SH-SY5Y (cell line): ENCODE results near the gene BANP.

Experiments
- GATA2 ChIP-seq: IDR thresholded peaks from 2 replicates; pipeline ENCODE4 v1.6.1; 2011; ENCODE audit warnings: mild to moderate bottlenecking, low read depth, low read length
- GATA3 ChIP-seq: IDR thresholded peaks from 2 replicates; pipeline ENCODE4 v1.6.1; 2011; ENCODE audit warnings: low read depth, mild to moderate bottlenecking, low read length, moderate library complexity

Gene BANP

DNA sequence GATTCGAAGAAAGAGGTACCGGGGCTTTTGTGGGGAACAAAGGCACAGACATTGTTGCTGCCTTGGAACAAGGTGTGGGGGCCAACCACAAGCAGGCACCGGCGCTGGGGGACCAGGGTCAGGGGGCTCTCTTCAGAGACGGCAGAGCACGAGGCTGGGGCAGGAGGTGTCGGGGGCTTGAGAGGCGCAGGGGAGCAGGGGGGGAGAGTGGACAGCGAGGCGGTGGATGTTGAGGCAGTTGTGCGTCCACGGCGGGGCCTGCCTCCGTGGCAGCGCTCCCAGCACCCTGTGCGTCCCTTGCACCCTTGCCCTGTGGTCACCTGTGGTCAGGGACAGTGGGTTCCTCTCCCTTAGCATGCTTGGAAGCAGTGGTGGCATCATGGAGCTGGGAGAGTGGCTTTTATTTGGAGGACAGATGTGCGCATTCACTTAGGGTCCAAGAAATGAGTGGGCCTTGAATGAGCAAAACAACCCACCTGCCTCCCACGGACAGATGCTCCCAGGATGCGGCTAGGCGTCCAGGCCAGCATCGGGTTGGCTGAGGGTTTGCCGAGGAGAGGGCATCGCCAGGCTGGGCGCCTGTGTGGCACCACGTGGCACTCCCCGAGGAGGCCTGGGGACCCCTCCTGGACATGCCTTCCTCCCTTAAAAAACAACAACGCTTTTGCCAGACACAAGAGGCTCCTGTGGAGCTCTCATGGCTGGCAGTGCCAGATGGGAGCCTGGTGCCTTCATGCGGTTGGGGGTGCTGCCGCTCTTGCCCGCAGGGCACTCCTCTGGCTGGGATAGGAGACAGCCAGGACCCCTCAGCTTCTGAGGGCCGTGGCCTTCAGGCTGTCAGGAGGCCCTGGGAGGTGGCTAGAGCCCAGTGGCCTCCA is 113.0 kb downstream of the BANP start:
- TF ChIP-seq GATA2 (no peak), GATA3 (no peak)

DNA sequence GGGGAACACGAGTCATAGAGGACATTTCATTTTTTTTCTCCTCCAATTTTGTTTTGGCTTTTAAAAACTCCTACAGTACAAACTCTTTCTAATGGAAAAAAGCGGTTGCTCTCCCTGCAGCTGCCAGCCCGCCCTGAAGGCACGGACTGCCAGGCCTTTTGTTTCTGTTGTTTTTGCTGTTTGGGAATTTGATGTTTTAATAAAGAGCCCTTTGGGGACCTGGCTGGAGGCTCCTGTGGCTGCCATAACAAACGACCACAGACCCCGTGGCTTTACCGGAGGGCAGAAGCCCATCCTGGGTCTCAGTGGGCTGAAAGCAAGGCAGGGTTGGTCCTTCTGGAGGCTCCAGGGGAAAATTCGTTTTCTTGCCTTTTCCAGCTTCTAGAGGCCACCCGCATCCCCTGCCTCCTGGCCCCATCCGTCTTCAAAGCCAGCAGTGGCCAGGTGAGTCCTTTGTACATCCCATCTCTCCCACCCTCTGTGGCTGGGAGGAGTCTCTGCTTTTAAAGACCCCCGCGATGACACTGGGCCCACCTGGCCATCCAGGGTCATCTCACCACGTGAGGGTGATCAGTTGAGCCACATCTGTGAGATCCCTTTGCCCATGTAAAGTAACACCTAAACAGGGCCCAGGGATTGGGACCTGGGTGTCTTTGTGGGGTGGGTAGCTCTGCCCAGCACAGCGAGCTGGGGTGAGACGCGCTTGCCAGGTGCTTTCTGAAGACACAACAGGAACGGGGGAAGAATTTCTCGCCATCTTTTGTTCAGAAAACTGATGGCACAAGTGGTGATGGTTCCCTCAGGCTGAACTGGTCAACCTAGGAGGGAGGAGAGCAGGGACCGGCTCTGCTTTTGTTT is 113.9 kb downstream of the BANP start:
- TF ChIP-seq GATA3, result no peak
- no peak for TF ChIP-seq GATA2

DNA sequence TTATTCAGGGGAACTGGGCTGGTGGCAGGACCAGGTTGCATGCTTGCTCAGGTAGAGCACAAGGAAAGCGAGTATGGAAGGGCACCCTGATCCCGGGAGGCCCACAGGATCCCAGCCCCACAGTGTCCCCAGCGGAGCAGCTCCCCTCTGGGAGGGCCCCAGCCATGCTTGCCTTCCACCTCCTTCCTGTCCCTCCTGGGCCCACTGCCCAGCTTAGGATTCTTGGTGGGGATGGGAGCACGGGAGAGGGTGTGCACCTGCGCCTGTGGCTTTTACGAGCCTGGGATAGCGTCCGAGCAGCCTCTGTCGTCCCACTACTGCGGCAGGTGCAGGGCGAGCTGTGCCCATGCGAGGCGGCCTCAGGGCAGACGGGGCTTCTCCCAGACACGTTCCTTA is 114.5 kb downstream of the BANP start:
- TF ChIP-seq GATA2, result no peak
- no peak for TF ChIP-seq GATA3

DNA sequence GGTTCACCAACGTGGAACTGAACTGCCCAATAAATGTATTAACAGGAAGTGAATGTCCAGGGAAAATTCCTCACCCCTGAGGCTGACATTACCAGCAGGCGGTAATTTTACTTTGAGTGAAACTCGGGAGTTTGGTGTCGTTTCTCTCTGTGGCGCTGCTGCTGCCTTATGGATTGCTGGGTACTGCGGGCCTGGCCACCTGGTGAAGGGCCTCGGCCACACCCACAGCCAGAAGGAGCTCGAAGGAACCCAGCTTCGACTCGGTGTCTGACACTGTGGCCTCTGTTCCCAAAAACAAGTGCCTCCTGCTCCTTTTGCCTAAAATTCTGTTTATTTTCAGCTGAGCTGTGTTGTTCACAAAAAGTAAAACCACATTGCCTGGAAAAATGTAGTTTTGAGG is 115.0 kb downstream of the BANP start:
- TF ChIP-seq GATA2 (no peak), GATA3 (no peak)

DNA sequence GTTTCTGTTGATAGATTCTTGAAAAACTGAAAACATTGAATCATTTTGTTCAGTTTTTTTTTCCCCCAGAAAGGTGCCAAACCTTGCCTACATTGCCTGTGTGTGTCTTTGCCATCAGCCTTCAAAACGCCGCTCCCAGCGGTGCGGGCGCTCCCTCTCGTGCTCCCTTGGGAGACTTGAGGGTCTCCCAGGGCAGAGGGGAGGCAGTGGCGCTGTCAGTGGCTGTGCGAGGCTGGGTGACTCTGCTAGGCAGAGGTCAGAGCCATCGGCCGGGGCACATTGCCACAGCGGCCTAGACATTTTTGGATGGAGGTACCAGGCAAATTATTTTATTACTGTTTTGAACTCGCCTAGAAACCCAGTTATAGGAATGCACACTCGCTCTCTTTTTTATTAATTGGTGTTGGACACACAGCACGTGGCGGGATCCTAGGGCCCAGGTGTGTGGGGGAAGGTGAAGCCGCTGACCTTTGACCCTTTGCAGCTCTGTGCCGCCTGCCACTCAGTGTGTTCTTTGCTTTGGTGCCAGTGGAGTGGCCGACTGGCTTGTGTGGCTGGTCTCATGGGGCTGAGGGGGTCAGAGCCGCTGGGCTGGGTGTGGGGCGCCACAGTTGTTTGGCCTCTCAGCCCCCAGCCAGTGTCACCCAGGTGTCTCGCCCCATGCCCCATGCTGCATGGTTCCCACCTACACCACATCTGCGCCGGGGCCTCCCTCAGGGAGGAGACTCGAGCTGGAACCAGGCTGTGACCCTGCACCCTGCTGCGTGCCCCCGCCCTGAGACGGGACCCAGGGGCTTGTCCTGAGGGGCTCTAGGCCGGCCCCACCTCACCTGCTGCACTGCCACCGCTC is 115.7 kb downstream of the BANP start:
- no peak for TF ChIP-seq GATA2
- TF ChIP-seq GATA3, result no peak

DNA sequence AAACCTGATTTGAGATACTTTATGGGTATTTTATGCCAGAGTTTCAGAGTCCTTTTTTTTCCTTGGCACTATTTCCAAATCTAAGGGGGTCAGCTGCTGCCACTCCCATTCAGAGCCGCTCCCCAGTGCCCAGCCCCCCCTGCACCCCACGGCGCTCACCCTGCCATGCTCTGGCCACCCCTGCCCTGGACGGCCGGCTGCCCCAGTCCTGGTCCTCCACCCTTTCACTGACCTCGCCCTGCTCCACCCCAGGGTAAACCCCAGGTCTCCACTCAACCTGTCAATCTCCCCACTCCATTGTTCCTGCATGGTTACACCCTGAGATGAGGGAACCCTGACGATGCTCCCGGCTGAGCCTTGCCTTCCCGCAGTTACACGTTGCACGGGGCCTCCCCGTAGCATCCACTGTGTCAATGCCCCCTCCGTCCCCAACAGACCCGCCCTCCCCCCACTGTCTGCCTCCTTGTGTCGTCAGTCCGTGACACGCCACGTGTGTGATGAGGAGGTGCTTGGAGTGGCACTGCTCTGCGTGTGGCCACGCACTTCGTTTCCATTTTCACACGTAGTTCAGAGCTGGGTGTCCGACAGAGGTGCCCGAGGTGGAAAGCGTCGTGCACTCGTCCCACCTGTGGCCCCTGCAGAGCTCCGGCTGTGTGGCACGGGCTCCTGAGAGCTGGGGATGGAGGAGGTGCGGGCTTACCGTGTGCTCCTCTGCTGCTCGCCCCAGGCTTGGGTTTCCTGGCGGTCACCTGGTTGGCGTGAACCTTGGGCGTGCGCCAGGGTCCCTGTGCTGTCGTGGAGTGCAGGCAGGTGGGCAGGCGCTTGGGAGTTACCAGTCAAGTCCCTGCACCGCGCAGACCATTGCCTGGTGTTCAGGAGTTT is 116.5 kb downstream of the BANP start:
- TF ChIP-seq GATA3 (no peak), GATA2 (no peak)

DNA sequence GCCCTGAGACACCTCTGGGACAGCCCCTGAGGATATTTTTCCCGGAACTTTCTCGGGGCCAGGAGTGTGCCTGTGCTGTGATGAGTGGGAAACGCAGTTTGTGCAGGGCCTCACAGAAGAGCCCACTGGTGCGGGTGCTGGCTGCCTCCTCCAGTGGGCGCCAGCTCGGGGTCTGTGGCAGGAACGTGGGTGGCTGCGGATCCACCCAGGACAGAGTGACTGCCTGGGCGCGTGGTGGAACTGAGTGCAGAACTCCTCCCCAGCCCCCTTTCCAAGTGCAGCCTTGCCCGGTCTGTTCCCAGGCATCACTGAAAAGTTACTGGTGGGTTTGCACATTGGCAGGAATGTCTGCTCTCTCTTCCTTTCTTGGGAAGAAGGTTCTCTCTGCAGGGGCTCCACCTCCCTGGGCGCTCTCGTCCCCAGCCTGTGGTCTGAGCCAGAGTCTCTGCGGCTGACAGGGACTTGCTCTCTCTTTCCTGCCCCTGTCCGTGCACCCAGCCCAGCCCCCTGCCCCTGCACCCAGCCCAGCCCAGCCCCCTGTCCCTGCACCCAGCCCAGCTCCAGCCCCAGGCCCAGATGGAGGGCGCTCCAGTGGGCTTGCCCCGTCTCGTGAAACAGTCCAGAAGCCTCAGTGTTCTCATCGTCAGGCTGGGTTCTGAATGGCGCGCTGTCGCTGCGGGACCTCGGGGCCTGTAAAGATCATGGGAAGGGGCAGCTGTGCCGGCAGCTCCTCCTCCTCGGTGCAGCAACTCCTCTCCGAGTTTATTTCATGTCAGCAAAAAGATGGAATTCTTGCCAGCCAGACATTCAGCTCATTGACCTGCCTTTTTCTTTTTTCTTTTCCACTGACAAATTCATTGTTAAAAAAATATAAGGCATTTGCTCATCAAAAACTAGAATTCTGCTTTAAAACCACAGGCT is 117.5 kb downstream of the BANP start:
- TF ChIP-seq GATA2, result no peak
- no peak for TF ChIP-seq GATA3

DNA sequence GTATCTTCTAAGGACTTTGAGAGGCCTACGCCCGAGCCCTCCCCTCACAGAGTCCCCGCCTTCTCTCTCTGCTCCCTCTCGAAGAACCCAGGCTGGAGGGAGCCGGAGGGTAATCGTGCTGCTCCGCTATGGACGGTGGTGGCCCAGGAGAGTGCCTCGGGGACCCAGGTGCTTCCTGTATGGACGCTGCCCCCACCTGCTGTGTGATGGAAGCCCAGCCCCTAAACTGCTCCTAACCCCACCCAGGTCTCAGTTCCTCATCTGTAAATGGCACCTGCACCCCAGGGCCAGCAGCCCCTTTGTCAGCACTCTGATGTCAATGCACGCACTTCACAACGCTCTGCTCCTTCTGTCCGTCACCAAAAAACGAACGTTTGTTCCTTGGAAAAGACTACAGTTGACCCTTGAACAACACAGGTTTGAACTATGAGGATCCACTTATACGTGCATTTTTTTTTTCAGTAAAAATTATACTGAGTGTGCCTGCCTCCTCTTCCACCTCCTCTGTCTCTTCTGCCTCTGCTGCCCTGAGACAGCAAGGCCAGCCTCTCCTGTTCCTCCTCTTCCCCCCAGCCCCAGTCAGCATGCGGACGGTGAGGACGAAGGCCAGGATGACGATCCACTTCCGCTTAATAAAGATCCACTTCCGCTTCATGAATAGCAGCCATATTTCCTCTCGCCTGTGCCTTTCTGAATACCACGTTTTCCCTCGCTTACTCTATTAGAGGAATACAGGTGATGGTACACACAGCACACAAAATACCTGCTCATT is 118.3 kb downstream of the BANP start:
- TF ChIP-seq GATA2 (no peak), GATA3 (no peak)

DNA sequence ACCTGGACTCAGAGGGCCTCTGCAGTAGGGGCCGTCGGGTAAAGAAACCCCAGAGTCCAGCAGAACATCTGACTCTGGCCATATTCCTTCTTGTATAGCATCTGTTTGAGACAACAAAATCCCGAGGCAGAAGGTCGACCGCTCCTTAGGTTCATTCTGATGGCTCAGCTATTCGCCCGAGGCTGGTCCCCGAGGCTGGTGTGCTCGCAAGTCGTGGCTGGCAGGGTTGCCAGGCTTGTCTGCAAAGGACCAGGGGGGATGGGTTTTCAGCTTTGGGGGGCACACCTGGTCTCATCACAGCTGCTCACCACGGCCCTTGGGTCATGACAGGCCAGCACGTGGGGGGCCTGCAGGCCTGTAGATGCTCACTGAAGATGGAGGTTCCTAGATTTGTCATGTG is 119.1 kb downstream of the BANP start:
- no peak for TF ChIP-seq GATA3
- no peak for TF ChIP-seq GATA2

DNA sequence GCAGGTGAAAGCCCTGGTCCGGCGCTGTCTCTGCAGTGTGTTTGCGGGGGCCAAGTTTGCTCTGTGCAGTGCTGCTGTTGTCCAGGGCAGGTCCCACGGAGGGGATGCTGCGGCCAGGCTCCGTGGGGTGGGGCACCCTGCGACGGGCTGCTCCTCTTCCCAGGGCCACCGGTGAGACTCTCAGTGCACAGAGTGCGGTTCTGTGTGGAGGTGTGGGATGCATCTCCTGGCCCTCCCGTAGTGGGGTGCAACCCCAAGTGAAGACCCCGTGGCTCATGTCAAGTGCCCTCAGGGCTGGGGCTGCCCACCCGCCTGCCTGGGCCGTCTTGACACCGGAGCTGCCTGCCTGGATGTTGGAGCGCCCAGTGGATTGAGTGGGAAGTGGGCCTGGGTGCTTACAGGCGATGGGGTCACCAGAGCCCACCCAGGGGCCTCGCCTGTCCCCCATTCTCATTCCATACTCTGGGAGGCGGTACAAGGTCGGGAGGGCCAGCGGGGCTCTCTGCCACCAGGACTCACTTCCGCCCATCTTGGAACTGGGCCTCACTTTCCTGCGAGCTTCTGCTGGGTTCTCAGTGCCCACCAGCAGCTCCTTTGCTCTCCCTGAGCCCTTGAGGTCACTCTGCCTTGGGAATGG is 119.9 kb downstream of the BANP start:
- TF ChIP-seq GATA3, result no peak
- TF ChIP-seq GATA2, result no peak

DNA sequence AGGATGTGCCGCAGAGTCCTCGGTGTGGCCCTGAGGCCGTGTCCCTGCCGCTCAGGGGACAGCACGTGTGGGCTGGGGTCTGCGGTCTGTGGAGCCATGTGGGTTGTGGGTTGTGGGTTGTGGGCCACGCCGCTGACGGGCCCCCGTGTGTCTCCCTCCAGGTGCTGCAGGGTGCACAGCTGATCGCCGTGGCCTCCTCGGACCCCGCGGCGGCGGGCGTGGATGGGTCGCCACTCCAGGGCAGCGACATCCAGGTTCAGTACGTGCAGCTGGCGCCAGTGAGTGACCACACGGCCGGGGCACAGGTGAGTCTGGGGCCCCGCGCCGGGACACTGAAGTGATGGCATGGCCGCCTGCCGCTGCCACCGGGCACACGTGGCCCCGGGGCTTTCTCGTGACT is 120.7 kb downstream of the BANP start:
- no peak for TF ChIP-seq GATA2
- TF ChIP-seq GATA3, result no peak

DNA sequence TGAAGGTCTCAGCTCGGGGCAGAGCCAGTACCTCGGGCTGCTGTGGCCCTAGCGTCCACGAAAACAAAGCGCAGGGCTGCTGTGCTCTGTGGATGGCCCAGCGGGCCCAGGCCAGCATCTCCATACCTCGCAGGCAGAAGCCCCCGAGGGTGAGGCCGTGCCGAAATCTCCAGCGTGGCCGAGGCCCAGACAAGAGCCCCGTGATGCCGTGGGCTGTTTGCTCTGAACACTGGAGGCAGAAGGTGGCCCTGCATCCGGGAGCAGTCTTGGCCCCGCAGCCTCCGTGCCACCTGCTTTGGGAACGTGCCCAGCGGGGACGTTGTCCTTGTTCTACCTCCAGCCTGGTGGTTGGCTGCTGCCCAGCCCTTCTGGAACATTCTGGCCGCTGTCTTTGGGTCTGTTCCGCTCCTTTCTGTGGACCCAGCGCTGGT is 121.4 kb downstream of the BANP start:
- no peak for TF ChIP-seq GATA3
- no peak for TF ChIP-seq GATA2
